ENCODE results near the gene ELOA.
A peak's percentile ranks its signal among the peaks of the same experiment; 100 is the strongest.
"Not testable (repeated sequence)": the region's sequence is repeated elsewhere in the genome, so short reads cannot be mapped to it uniquely, and the experiment has no call there.

ELOA gene

GRCh38 chr1:23736437-23737134 is 6.7 kb upstream of the ELOA start:
- no peak for DNase-seq

GRCh38 chr1:23741609-23742008 is 1.7 kb upstream of the ELOA start:
- no peak for DNase-seq

GRCh38 chr1:23742670-23743286 is 493 bp upstream of the ELOA start:
- no peak for DNase-seq

GRCh38 chr1:23745515-23745914 is 2.2 kb downstream of the ELOA start:
- no peak for DNase-seq

GRCh38 chr1:23748016-23748415 is 4.7 kb downstream of the ELOA start:
- DNase-seq = no peak

GRCh38 chr1:23751050-23751814 is 8.0 kb downstream of the ELOA start:
- peak; percentile 23 to 28 for DNase-seq

- DNase-seq = no peak
Observed at GRCh38 chr1:23751815-23752200, 8.5 kb downstream of the ELOA start.

GRCh38 chr1:23752909-23753308 is 9.6 kb downstream of the ELOA start:
- DNase-seq = no peak

GRCh38 chr1:23756676-23757075 is 13.4 kb downstream of the ELOA start:
- DNase-seq = no peak

GRCh38 chr1:23757812-23758211 is 14.5 kb downstream of the ELOA start:
- DNase-seq = no peak

- DNase-seq = no peak
Observed at GRCh38 chr1:23759277-23759676, 16.0 kb downstream of the ELOA start.

- DNase-seq = no peak
Observed at GRCh38 chr1:23763041-23763577, 19.8 kb downstream of the ELOA start.

GRCh38 chr1:23768733-23769132 is 25.5 kb downstream of the ELOA start:
- no peak for DNase-seq

- peak; percentile 88 for DNase-seq
Observed at GRCh38 chr1:23772049-23772853, 29.0 kb downstream of the ELOA start.

GRCh38 chr1:23772854-23773242 is 29.6 kb downstream of the ELOA start:
- no peak for DNase-seq

GRCh38 chr1:23774174-23774880 is 31.1 kb downstream of the ELOA start:
- no peak for DNase-seq

GRCh38 chr1:23776217-23776616 is 32.9 kb downstream of the ELOA start:
- DNase-seq = no peak

GRCh38 chr1:23777979-23778814 is 34.9 kb downstream of the ELOA start, which contains the start of gene PITHD1:
TSS of gene PITHD1 (plus strand) at chr1:23778418. CDS start at chr1:23778516, 98 bp downstream.
- peak; percentile 69 to 71 for DNase-seq

GRCh38 chr1:23779826-23780371 is 36.6 kb downstream of the ELOA start:
- no peak for DNase-seq

GRCh38 chr1:23783141-23783540 is 39.9 kb downstream of the ELOA start:
- not testable (repeated sequence) for DNase-seq

- DNase-seq = no peak
Observed at GRCh38 chr1:23784846-23785245, 41.6 kb downstream of the ELOA start.
